ENCODE measurements around the gene ATRNL1. TPM values are rescaled to one million over a fixed set of nuclear protein-coding genes. Genes with fewer than 3 reads are reported as not detected.
"Not testable (repeated sequence)": the region's sequence is repeated elsewhere in the genome, so short reads cannot be mapped to it uniquely, and the experiment has no call there.

Gene ATRNL1
- total RNA-seq, 2 experiments from 2014 or later, result 0.41 to 1.0 TPM

GRCh38 chr10:115801992-115802391, 708.8 kb downstream of the ATRNL1 start:
- no peaks in the 10 kb centered on the region for H3K4me1 Mint-ChIP-seq
- H3K27me3 Mint-ChIP-seq, result peaks cover 5% of the 10 kb centered on the region

GRCh38 chr10:115802911-115803310, 709.7 kb downstream of the ATRNL1 start:
- Mint-ChIP-seq H3K4me3 (no peak overlapping the region), H3K9me3 (peaks cover 1% of the 10 kb centered on the region), H3K36me3 (no peaks in the 10 kb centered on the region), H3K27ac (no peak overlapping the region), H3K4me1 (no peaks in the 10 kb centered on the region), H3K27me3 (peaks cover 5% of the 10 kb centered on the region)
- no peak for DNase-seq

More at GRCh38 chr10:115801992-115802391, 708.8 kb downstream of the ATRNL1 start:
- Mint-ChIP-seq H3K27ac (no peak overlapping the region), H3K4me3 (no peak overlapping the region), H3K36me3 (no peaks in the 10 kb centered on the region), H3K9me3 (peaks cover 1% of the 10 kb centered on the region)
- no peak for DNase-seq

- Mint-ChIP-seq H3K27me3 (no peaks in the 10 kb centered on the region), H3K36me3 (no peaks in the 10 kb centered on the region), H3K4me3 (no peak overlapping the region), H3K27ac (no peak overlapping the region), H3K9me3 (peaks cover 1% of the 10 kb centered on the region), H3K4me1 (no peaks in the 10 kb centered on the region)
- no peak for DNase-seq
Measured at GRCh38 chr10:115814542-115814941, 721.4 kb downstream of the ATRNL1 start.

GRCh38 chr10:115818012-115818411, 724.8 kb downstream of the ATRNL1 start:
- Mint-ChIP-seq H3K36me3 (no peaks in the 10 kb centered on the region), H3K27ac (no peak overlapping the region), H3K4me1 (no peaks in the 10 kb centered on the region), H3K9me3 (peaks cover 10% of the 10 kb centered on the region), H3K4me3 (no peak overlapping the region), H3K27me3 (no peaks in the 10 kb centered on the region)
- DNase-seq, result no peak

GRCh38 chr10:115826396-115826795, 733.2 kb downstream of the ATRNL1 start:
- Mint-ChIP-seq H3K27me3 (no peaks in the 10 kb centered on the region), H3K4me3 (no peak overlapping the region), H3K27ac (no peak overlapping the region), H3K4me1 (no peaks in the 10 kb centered on the region), H3K9me3 (peaks cover 14% of the 10 kb centered on the region), H3K36me3 (no peaks in the 10 kb centered on the region)
- DNase-seq, result no peak

- no peak overlapping the region for H3K27ac Mint-ChIP-seq
Measured at GRCh38 chr10:115827231-115828009, 734.3 kb downstream of the ATRNL1 start.

GRCh38 chr10:115828182-115828581, 735.0 kb downstream of the ATRNL1 start:
- H3K27me3 Mint-ChIP-seq, H3K4me1 Mint-ChIP-seq, H3K4me3 Mint-ChIP-seq, H3K27ac Mint-ChIP-seq, DNase-seq, H3K36me3 Mint-ChIP-seq, H3K9me3 Mint-ChIP-seq: not testable (repeated sequence)

More at GRCh38 chr10:115827231-115828009, 734.3 kb downstream of the ATRNL1 start:
- no peak for DNase-seq
- Mint-ChIP-seq H3K36me3 (no peaks in the 10 kb centered on the region), H3K4me3 (no peak overlapping the region), H3K4me1 (no peaks in the 10 kb centered on the region), H3K27me3 (no peaks in the 10 kb centered on the region), H3K9me3 (peaks cover 6% of the 10 kb centered on the region)

GRCh38 chr10:115829521-115830205, 736.5 kb downstream of the ATRNL1 start:
- peaks cover 5% of the 10 kb centered on the region for H3K9me3 Mint-ChIP-seq
- no peaks in the 10 kb centered on the region for H3K27me3 Mint-ChIP-seq
- no peaks in the 10 kb centered on the region for H3K36me3 Mint-ChIP-seq
- H3K4me1 Mint-ChIP-seq, result no peaks in the 10 kb centered on the region
- no peak overlapping the region for H3K27ac Mint-ChIP-seq
- H3K4me3 Mint-ChIP-seq, result no peak overlapping the region
- no peak for DNase-seq

- no peak for DNase-seq
- Mint-ChIP-seq H3K27ac (no peak overlapping the region), H3K9me3 (peaks cover 5% of the 10 kb centered on the region), H3K4me1 (no peaks in the 10 kb centered on the region), H3K27me3 (no peaks in the 10 kb centered on the region), H3K36me3 (no peaks in the 10 kb centered on the region), H3K4me3 (no peak overlapping the region)
Measured at GRCh38 chr10:115830265-115830970, 737.3 kb downstream of the ATRNL1 start.

- H3K27me3 Mint-ChIP-seq, result no peaks in the 10 kb centered on the region
- H3K9me3 Mint-ChIP-seq, result peaks cover 5% of the 10 kb centered on the region
- H3K27ac Mint-ChIP-seq, result no peak overlapping the region
- no peak for DNase-seq
- H3K4me1 Mint-ChIP-seq, result no peaks in the 10 kb centered on the region
- no peak overlapping the region for H3K4me3 Mint-ChIP-seq
- H3K36me3 Mint-ChIP-seq, result no peaks in the 10 kb centered on the region
Measured at GRCh38 chr10:115831016-115831415, 737.9 kb downstream of the ATRNL1 start.

- Mint-ChIP-seq H3K4me3 (no peak overlapping the region), H3K9me3 (peaks cover 5% of the 10 kb centered on the region)
Measured at GRCh38 chr10:115833119-115833518, 740.0 kb downstream of the ATRNL1 start.

GRCh38 chr10:115844591-115844990, 751.4 kb downstream of the ATRNL1 start:
- no peaks in the 10 kb centered on the region for H3K4me1 Mint-ChIP-seq
- no peaks in the 10 kb centered on the region for H3K27me3 Mint-ChIP-seq
- DNase-seq, result no peak
- H3K36me3 Mint-ChIP-seq, result no peaks in the 10 kb centered on the region
- no peak overlapping the region for H3K4me3 Mint-ChIP-seq
- no peaks in the 10 kb centered on the region for H3K9me3 Mint-ChIP-seq
- no peak overlapping the region for H3K27ac Mint-ChIP-seq

More at GRCh38 chr10:115833119-115833518, 740.0 kb downstream of the ATRNL1 start:
- H3K36me3 Mint-ChIP-seq, result no peaks in the 10 kb centered on the region
- no peak overlapping the region for H3K27ac Mint-ChIP-seq
- DNase-seq, result no peak
- H3K27me3 Mint-ChIP-seq, result no peaks in the 10 kb centered on the region
- H3K4me1 Mint-ChIP-seq, result no peaks in the 10 kb centered on the region

- no peak overlapping the region for H3K27ac Mint-ChIP-seq
- H3K36me3 Mint-ChIP-seq, result no peaks in the 10 kb centered on the region
- DNase-seq, result no peak
- H3K4me1 Mint-ChIP-seq, result no peaks in the 10 kb centered on the region
- H3K9me3 Mint-ChIP-seq, result no peaks in the 10 kb centered on the region
- no peaks in the 10 kb centered on the region for H3K27me3 Mint-ChIP-seq
- no peak overlapping the region for H3K4me3 Mint-ChIP-seq
Measured at GRCh38 chr10:115845921-115846320, 752.8 kb downstream of the ATRNL1 start.

- H3K4me3 Mint-ChIP-seq, result no peak overlapping the region
- no peak overlapping the region for H3K27ac Mint-ChIP-seq
- no peaks in the 10 kb centered on the region for H3K9me3 Mint-ChIP-seq
- no peaks in the 10 kb centered on the region for H3K36me3 Mint-ChIP-seq
- no peaks in the 10 kb centered on the region for H3K27me3 Mint-ChIP-seq
- no peaks in the 10 kb centered on the region for H3K4me1 Mint-ChIP-seq
- DNase-seq, result no peak
Measured at GRCh38 chr10:115846528-115846927, 753.4 kb downstream of the ATRNL1 start.

GRCh38 chr10:115849197-115849596, 756.0 kb downstream of the ATRNL1 start:
- H3K9me3 Mint-ChIP-seq, result no peaks in the 10 kb centered on the region

More at GRCh38 chr10:115849197-115849596, 756.0 kb downstream of the ATRNL1 start:
- no peaks in the 10 kb centered on the region for H3K36me3 Mint-ChIP-seq
- no peaks in the 10 kb centered on the region for H3K27me3 Mint-ChIP-seq
- no peak overlapping the region for H3K27ac Mint-ChIP-seq
- H3K4me3 Mint-ChIP-seq, result no peak overlapping the region
- no peaks in the 10 kb centered on the region for H3K4me1 Mint-ChIP-seq
- DNase-seq, result no peak

Measured in activated naive CD8-positive, alpha-beta T cell treated with anti-CD3 and anti-CD28 coated beads for 36 hours (primary cell).